GM12864 (cell line): ENCODE measurements around the gene TMC2.

Experiments
- DNase-seq: peaks from one replicate; pipeline ENCODE4 v3.0.0-alpha.2; 2011; ENCODE audit warnings: low read depth
- H3K4me3 ChIP-seq: 2 replicates; pipeline ENCODE4 v1.5.1; 2011; ENCODE audit warnings: mild to moderate bottlenecking, low read depth, low read length, control low read depth
- CTCF ChIP-seq: IDR thresholded peaks from 2 replicates; pipeline ENCODE4 v1.5.1; 2011; ENCODE audit warnings: low read depth, mild to moderate bottlenecking, moderate library complexity, low read length, control low read depth, inconsistent platforms; ENCODE audit errors: missing control alignments

TMC2 gene

GRCh38 chr20:2616634-2617033 lies 80.3 kb downstream of the TMC2 start:
- DNase-seq, result no peak
- TF ChIP-seq CTCF, result no peak
- no peak overlapping the region for H3K4me3 ChIP-seq

GRCh38 chr20:2617099-2617714 lies 80.8 kb downstream of the TMC2 start:
- TF ChIP-seq CTCF, result no peak
- H3K4me3 ChIP-seq, result no peak overlapping the region
- DNase-seq, result no peak

- no peak for DNase-seq
- TF ChIP-seq CTCF, result no peak
- no peak overlapping the region for H3K4me3 ChIP-seq
Observed at GRCh38 chr20:2618815-2619214, 82.4 kb downstream of the TMC2 start.

GRCh38 chr20:2619337-2619736 lies 83.0 kb downstream of the TMC2 start:
- no peak for TF ChIP-seq CTCF
- DNase-seq, result no peak
- no peak overlapping the region for H3K4me3 ChIP-seq

- TF ChIP-seq CTCF, result no peak
- no peak for DNase-seq
- no peak overlapping the region for H3K4me3 ChIP-seq
Observed at GRCh38 chr20:2619961-2620595, 83.7 kb downstream of the TMC2 start.

GRCh38 chr20:2624190-2624589 lies 87.8 kb downstream of the TMC2 start:
- DNase-seq, result no peak
- H3K4me3 ChIP-seq, result no peak overlapping the region
- no peak for TF ChIP-seq CTCF

- TF ChIP-seq CTCF, result no peak
- DNase-seq, result no peak
- H3K4me3 ChIP-seq, result no peak overlapping the region
Observed at GRCh38 chr20:2625062-2625461, 88.7 kb downstream of the TMC2 start.
